ENCODE results near the gene EIF2AK3. TPM values are rescaled to one million over a fixed set of nuclear protein-coding genes. Genes with fewer than 3 reads are reported as not detected.

EIF2AK3 gene
- total RNA-seq, 4 donors from 2014 or later, result 7.9 to 11.9 (median 10.0) TPM

DNA sequence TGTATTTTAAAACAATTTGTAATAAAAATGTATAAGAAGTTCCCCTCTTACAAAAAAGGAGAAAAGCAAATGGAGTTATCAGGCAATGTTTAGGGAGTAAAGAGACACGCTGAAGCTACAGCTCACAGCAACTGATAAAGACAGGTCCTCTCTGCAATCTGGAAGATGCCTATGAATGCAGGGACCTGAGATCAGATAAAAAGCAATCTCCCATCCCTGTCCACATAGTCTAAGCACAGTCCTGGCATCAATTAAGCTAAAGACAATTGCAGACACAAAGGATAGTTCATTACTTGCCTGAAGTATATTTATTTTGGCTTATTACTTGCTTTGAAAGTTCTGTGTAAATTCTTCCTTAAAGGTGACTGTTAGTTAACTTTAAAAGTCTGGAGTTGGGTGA, 5.0 kb downstream of the EIF2AK3 start:
- no peak for DNase-seq (ENCODE audit: extremely low spot score)
- H3K27me3 ChIP-seq, result no peaks in the 10 kb centered on the region
- intact Hi-C loops (cut with DNase I), result no loop called here
- H3K36me3 ChIP-seq, result no peaks in the 10 kb centered on the region
- H3K27ac ChIP-seq (replicated peaks in 1 of 4), result no peak overlapping the region
- TF ChIP-seq, protein P1, sequence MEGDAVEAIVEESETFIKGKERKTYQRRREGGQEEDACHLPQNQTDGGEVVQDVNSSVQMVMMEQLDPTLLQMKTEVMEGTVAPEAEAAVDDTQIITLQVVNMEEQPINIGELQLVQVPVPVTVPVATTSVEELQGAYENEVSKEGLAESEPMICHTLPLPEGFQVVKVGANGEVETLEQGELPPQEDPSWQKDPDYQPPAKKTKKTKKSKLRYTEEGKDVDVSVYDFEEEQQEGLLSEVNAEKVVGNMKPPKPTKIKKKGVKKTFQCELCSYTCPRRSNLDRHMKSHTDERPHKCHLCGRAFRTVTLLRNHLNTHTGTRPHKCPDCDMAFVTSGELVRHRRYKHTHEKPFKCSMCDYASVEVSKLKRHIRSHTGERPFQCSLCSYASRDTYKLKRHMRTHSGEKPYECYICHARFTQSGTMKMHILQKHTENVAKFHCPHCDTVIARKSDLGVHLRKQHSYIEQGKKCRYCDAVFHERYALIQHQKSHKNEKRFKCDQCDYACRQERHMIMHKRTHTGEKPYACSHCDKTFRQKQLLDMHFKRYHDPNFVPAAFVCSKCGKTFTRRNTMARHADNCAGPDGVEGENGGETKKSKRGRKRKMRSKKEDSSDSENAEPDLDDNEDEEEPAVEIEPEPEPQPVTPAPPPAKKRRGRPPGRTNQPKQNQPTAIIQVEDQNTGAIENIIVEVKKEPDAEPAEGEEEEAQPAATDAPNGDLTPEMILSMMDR (IDR thresholded peaks at IDR 0.05), result no peak
- TF ChIP-seq POLR2A (IDR thresholded peaks at IDR 0.05; ENCODE audit: low read depth), result no peak
- 68% methylated on average over 1 of the region's 1 CpG for WGBS
- peaks cover 17 to 49% (median 31%) of the 10 kb centered on the region in 4 donors for H3K4me1 ChIP-seq
- H3K9me3 ChIP-seq, result no peaks in the 10 kb centered on the region
- no peak overlapping the region for H3K4me3 ChIP-seq

DNA sequence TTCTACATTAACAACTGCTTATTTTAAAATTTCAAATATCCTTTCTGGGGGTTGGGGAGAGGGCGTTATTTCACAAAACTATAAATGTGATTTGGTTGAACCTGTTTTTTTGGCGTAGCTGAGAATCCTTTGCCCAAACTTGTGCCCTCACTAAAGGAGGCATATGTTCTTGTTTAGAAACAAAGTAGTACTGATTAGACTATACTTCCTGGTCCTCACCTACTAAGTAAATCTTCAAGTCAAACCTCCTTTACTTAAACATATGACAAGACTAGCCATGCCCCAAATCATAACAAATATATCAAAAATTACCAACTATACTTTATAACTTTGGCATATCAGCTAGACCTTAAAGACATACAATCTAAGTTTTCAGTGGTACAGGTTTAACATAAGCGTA, 5.8 kb downstream of the EIF2AK3 start:
- DNase-seq (ENCODE audit: extremely low spot score), result no peak
- H3K27ac ChIP-seq (replicated peaks in 1 of 4), result no peak overlapping the region
- intact Hi-C loops (cut with DNase I), result no loop called here
- no peaks in the 10 kb centered on the region for H3K9me3 ChIP-seq
- TF ChIP-seq POLR2AphosphoS5 (IDR thresholded peaks at IDR 0.05) (no peak), EP300 (IDR thresholded peaks at IDR 0.05) (no peak), POLR2A (IDR thresholded peaks at IDR 0.05; ENCODE audit: low read depth) (no peak)
- TF ChIP-seq, protein P1 (IDR thresholded peaks at IDR 0.05), result no peak
- 92% methylated on average over 3 of the region's 3 CpGs for WGBS
- peaks cover 17 to 46% (median 29%) of the 10 kb centered on the region in 4 donors for H3K4me1 ChIP-seq
- H3K4me3 ChIP-seq, result no peak overlapping the region
- H3K36me3 ChIP-seq, result no peaks in the 10 kb centered on the region
- H3K27me3 ChIP-seq, result no peaks in the 10 kb centered on the region

- no peak overlapping the region for H3K4me3 ChIP-seq
- no peaks in the 10 kb centered on the region for H3K27me3 ChIP-seq
- 94% methylated on average over 1 of the region's 1 CpG for WGBS
- intact Hi-C loops (cut with DNase I), result no loop called here
- DNase-seq (ENCODE audit: extremely low spot score), result no peak
- H3K9me3 ChIP-seq, result no peaks in the 10 kb centered on the region
- peaks cover 8 to 37% (median 15%) of the 10 kb centered on the region in 4 donors for H3K4me1 ChIP-seq
- TF ChIP-seq, protein P1 (IDR thresholded peaks at IDR 0.05), result no peak
- no peaks in the 10 kb centered on the region for H3K36me3 ChIP-seq
- H3K27ac ChIP-seq (replicated peaks in 1 of 4), result no peak overlapping the region
Measured at GRCh38 chr2:88620015-88620414, 7.2 kb downstream of the EIF2AK3 start.

DNA sequence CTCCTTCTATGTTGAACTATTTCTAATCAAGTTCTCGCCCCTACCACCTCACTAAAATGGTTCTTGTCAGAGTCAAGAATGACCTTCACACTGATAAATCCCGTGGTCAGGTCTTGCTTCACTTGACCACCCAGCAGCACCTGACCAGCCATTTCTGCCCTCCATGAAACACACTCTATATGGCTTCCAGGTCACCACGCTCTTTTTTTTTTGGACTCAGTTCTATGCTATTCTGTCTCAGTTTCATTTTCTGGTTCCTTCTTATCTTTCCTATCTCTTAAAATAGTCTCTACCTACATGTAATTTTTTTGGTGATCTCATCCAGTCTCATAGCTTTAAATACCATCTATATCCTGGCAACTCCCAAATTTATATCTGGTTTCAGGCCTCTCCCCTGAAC, 11.4 kb downstream of the EIF2AK3 start:
- no peak overlapping the region for H3K27ac ChIP-seq (replicated peaks in 1 of 4)
- 97% methylated on average over 3 of the region's 3 CpGs for WGBS
- intact Hi-C loops (cut with DNase I), result no loop called here
- TF ChIP-seq POLR2A (IDR thresholded peaks at IDR 0.05; ENCODE audit: low read depth) (no peak), POLR2AphosphoS5 (IDR thresholded peaks at IDR 0.05) (no peak), EP300 (IDR thresholded peaks at IDR 0.05) (no peak)
- TF ChIP-seq, protein P1 (IDR thresholded peaks at IDR 0.05), result no peak
- no peak for DNase-seq (ENCODE audit: extremely low spot score)
- H3K4me3 ChIP-seq, result no peak overlapping the region
- no peaks in the 10 kb centered on the region for H3K9me3 ChIP-seq
- peaks cover 0 to 13% (median 0%) of the 10 kb centered on the region in 4 donors for H3K36me3 ChIP-seq
- peaks cover 5 to 35% (median 11%) of the 10 kb centered on the region in 4 donors for H3K4me1 ChIP-seq
- H3K27me3 ChIP-seq, result no peaks in the 10 kb centered on the region

GRCh38 chr2:88614497-88615157, 12.6 kb downstream of the EIF2AK3 start:
- no peaks in the 10 kb centered on the region for H3K9me3 ChIP-seq
- intact Hi-C loops (cut with DNase I), result no loop called here
- H3K27ac ChIP-seq (replicated peaks in 1 of 4), result no peak overlapping the region
- H3K4me1 ChIP-seq, result peaks cover 5 to 26% (median 11%) of the 10 kb centered on the region in 4 donors
- no peak overlapping the region for H3K4me3 ChIP-seq
- DNase-seq (ENCODE audit: extremely low spot score), result no peak
- TF ChIP-seq, protein P1 (IDR thresholded peaks at IDR 0.05), result no peak
- TF ChIP-seq POLR2A (IDR thresholded peaks at IDR 0.05; ENCODE audit: low read depth) (no peak), EP300 (IDR thresholded peaks at IDR 0.05) (no peak), POLR2AphosphoS5 (IDR thresholded peaks at IDR 0.05) (no peak)
- H3K36me3 ChIP-seq, result peaks cover 0 to 13% (median 0%) of the 10 kb centered on the region in 4 donors
- H3K27me3 ChIP-seq, result no peaks in the 10 kb centered on the region
- 90% methylated on average over 3 of the region's 3 CpGs for WGBS
